GM12801 (cell line): ENCODE measurements around the gene KLF13.

Experiments used
- TF ChIP-seq, protein P1 (sequence below): IDR thresholded peaks from one replicate; pipeline ENCODE4 v1.5.1; 2011; ENCODE audit warnings: control low read depth; ENCODE audit not compliant: insufficient read length; ENCODE audit errors: extremely low read depth

KLF13 gene

DNA sequence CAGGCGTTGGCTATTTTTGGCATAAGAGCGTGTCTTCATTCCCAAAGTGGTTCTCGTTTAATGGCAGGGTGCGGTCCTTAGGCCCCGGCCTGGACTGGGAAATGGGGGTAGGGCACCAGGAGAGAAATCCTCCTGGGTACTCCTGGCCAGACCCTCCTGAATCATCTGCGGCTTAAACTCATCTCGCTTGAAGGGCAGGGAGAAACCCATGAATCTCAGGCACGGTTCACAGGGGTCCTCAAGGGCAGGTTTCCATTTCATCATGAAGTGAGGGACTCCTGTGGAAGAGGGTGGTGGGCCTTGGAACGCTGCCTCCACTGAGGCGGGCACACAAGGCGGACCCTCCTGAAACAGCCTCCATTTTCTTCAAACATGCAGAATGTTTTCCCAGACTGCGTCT lies 48.4 kb downstream of the KLF13 start:
- TF ChIP-seq, protein P1, sequence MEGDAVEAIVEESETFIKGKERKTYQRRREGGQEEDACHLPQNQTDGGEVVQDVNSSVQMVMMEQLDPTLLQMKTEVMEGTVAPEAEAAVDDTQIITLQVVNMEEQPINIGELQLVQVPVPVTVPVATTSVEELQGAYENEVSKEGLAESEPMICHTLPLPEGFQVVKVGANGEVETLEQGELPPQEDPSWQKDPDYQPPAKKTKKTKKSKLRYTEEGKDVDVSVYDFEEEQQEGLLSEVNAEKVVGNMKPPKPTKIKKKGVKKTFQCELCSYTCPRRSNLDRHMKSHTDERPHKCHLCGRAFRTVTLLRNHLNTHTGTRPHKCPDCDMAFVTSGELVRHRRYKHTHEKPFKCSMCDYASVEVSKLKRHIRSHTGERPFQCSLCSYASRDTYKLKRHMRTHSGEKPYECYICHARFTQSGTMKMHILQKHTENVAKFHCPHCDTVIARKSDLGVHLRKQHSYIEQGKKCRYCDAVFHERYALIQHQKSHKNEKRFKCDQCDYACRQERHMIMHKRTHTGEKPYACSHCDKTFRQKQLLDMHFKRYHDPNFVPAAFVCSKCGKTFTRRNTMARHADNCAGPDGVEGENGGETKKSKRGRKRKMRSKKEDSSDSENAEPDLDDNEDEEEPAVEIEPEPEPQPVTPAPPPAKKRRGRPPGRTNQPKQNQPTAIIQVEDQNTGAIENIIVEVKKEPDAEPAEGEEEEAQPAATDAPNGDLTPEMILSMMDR: no peak

DNA sequence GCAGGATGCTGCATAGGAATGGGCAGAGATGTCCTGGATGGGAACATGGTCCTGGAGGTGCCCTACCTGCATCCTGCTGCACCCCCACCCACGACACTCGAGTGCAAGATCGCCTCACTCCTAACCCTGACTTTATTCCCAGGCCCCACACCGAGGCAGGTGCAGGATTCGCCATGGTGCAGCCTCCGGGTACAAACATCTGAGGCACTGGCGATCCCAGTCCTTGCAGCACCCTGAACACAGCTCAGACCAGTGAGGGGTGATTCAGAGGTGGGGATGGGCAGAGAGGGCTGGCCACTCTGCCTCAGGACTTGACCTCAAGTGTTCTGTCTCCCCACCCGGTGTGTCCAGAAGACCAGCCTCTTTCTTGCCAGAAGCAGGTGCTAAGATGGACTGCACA lies 49.1 kb downstream of the KLF13 start:
- TF ChIP-seq, protein P1: no peak

DNA sequence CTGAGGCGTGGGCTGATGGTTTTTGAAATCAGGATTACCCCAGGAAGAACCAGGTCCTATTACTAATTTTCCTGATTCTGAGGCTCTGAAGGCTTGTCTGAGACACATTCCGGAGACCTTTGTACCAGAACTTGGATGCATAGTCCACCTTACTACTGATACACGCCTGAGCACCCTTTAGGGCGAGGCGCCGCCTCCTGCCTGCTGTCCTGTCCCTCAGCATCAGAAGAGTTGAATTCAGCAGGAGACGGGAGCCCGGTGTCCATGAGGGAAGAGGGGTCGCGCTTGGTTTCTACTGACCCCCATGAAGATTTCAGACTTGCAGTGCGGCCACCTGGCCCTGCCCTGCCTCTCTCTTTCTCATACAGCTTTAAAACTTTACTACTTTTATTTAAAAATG lies 49.9 kb downstream of the KLF13 start:
- TF ChIP-seq, protein P1: no peak

DNA sequence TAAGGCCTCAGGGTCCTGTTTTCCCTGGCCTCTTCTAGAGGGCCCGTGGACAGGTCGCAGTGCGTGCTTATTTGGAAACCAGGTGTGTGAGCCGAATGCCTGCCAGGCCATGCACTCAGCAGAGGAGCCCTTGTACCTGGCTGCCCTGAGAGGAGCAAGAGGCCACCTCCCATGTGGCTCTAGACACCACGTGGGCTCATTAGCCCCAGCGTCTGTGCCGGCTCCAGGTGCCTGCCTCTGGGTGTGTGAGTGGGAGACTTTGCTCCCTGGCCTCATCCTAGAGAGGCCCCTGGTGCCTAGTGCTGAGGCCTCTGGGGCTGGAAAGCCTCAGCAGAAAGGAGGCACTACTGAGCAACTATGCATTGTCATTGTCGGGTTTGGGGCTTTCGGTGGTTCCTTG lies 50.4 kb downstream of the KLF13 start:
- TF ChIP-seq, protein P1: no peak

GRCh38 chr15:31378363-31378903 lies 51.8 kb downstream of the KLF13 start:
- TF ChIP-seq, protein P1: no peak

- TF ChIP-seq, protein P1: no peak
Observed at GRCh38 chr15:31379042-31379441, 52.4 kb downstream of the KLF13 start.

GRCh38 chr15:31379577-31379976 lies 52.9 kb downstream of the KLF13 start:
- TF ChIP-seq, protein P1: no peak
